ENCODE measurements around the gene NINL.

GRCh38 chr20:25526446-25526845 lies 58.9 kb downstream of the NINL start:
- TF ChIP-seq POLR2A (IDR thresholded peaks at IDR 0.05) (no peak), CTCF (IDR thresholded peaks at IDR 0.05) (no peak)

Data from right lobe of liver (tissue), 4 donors.